ENCODE measurements around the gene SDK2. TPM values are rescaled to one million over a fixed set of nuclear protein-coding genes. Genes with fewer than 3 reads are reported as not detected.
"Not testable (repeated sequence)": the region's sequence is repeated elsewhere in the genome, so short reads cannot be mapped to it uniquely, and the experiment has no call there.

SDK2 gene
- polyA plus RNA-seq, 1 experiment = 0.04 TPM

DNA sequence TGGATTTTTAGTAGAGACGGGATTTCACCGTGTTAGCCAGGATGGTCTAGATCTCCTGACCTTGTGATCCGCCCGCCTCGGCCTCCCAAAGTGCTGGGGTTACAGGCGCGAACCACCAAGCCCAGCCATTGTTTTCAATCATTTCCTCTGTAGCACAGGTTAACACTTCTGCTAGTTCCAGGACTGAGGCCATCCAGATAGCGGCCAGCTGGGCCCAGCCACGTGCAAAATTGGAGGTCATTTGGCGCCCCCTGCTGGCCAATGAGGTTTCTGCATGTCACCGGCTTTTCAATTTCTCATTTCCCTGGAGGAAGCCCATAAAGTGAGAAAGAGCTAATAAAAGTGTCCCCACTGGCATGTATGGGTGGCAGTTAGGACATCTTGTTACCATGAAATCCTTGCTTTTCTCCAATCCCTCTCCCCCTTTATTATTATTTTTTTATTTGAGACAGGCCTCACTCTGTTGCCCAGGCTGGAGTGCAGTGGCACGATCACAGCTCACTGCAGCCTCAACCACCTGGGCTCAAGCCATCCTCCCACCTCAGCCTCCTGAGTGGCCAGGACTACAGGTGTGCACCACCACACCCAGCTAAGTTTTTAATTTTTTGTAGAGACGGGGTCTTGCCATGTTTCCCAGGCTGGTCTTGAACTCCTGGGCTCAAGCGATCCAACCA lies 274.3 kb downstream of the SDK2 start:
- peak; percentile 78 for TF ChIP-seq CTCF (IDR thresholded peaks at IDR 0.05; ENCODE audit: insufficient read depth, low read depth, low read length)
- H3K4me3 ChIP-seq (ENCODE audit: low read depth, low read length); H3K27me3 ChIP-seq (ENCODE audit: control insufficient read depth, insufficient read depth, low read length); DNase-seq (ENCODE audit: low read depth); H3K36me3 ChIP-seq (ENCODE audit: control insufficient read depth, insufficient read depth, low read length): not testable (repeated sequence)
- POLR2A ChIA-PET = interaction anchor here (0.6 kb wide), 1 partner anchor 59 kb away, joined by 4 read pairs; no protein-coding TSS in a partner anchor
- CTCF ChIA-PET = interaction anchor here (0.6 to 18.2 kb wide), 35 partner anchors 11 to 810 kb away, joined by 3 to 427 read pairs (median 5); partner anchors contain the start of genes CDC42EP4 and CPSF4L

DNA sequence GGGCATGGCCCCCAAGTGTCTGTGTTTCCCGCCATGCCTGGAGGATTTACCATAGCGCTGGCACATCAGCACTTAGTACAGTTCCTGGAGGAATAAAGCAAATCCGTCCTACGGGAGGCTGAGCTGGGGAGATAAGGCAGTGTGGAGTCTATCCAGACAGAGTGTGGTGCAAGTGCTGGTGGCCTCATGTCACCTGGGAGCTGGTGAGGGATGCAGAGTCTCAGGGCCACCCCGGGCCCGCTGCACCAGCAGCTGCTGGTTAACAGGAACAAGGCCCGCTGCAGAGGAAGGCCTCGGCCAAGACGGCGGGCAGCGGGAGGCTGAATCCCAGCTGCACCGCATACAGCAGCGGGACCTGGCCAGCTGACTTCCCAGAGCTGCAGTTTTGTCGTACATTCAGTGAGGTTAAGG lies 275.1 kb downstream of the SDK2 start:
- no peak for TF ChIP-seq CTCF (IDR thresholded peaks at IDR 0.05; ENCODE audit: insufficient read depth, low read depth, low read length)
- DNase-seq (ENCODE audit: low read depth) = no peak
- POLR2A ChIA-PET = no interaction called here
- H3K36me3 ChIP-seq (ENCODE audit: control insufficient read depth, insufficient read depth, low read length) = no peaks in the 10 kb centered on the region
- H3K4me3 ChIP-seq (ENCODE audit: low read depth, low read length) = no peak overlapping the region
- peaks cover 4% of the 10 kb centered on the region for H3K27me3 ChIP-seq (ENCODE audit: control insufficient read depth, insufficient read depth, low read length)
- CTCF ChIA-PET = interaction anchor here (1.3 to 18.2 kb wide), 13 partner anchors 14 to 810 kb away, joined by 3 to 427 read pairs (median 12); partner anchors contain the start of genes CDC42EP4 and CPSF4L

GRCh38 chr17:73368085-73368631 lies 276.1 kb downstream of the SDK2 start:
- Histone ChIP-seq H3K27me3 (ENCODE audit: control insufficient read depth, insufficient read depth, low read length) (peaks cover 2% of the 10 kb centered on the region), H3K36me3 (ENCODE audit: control insufficient read depth, insufficient read depth, low read length) (no peaks in the 10 kb centered on the region), H3K4me3 (ENCODE audit: low read depth, low read length) (no peak overlapping the region)
- ChIA-PET POLR2A (no interaction called here), CTCF (interaction anchor here (0.6 to 18.2 kb wide), 4 partner anchors 9 to 642 kb away, joined by 3 to 427 read pairs (median 74); partner anchors contain the start of genes CDC42EP4 and CPSF4L)
- TF ChIP-seq CTCF (IDR thresholded peaks at IDR 0.05; ENCODE audit: insufficient read depth, low read depth, low read length) = no peak
- no peak for DNase-seq (ENCODE audit: low read depth)

DNA sequence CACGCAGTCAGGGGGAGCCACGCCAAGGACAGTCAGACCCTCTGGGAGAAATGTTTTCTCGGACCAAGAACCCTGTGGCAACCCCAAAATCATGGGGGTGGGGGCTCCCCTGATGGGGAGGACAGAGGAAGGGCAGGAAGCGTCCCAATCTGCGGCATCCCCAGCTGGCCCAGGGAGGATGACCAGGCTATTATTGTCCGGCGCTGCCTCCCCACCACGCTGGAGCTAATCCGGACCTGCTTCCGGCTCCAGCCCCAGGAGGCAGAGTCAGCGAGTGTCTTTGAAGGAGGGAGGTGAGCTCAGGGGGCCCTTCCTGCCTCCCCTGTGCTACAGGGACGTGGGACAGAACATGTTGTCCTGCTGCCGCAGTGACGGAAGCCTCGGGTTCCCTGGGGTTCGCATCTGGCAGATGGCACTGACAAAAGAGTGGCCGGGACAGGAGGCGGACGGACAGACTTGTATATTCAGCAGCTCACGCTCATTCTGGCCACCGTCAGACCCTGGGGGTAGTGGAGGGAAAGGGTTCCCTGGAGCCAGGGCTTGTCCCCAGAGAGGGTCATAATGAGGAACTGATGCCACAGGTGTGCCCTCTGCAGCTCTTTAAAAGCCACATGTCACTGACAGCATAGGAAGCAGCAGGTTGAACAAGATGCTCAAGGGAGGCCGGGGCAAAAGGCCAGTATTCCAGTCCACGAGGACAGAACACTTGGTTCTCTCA lies 278.2 kb downstream of the SDK2 start:
- ChIA-PET CTCF (interaction anchor here (0.6 to 18.2 kb wide), 7 partner anchors 22 to 639 kb away, joined by 3 to 427 read pairs (median 4); partner anchors contain the start of genes CDC42EP4 and CPSF4L), POLR2A (no interaction called here)

More for the DNA sequence above, 278.2 kb downstream of the SDK2 start:
- no peak for TF ChIP-seq CTCF (IDR thresholded peaks at IDR 0.05; ENCODE audit: insufficient read depth, low read depth, low read length)
- Histone ChIP-seq H3K36me3 (ENCODE audit: control insufficient read depth, insufficient read depth, low read length) (no peaks in the 10 kb centered on the region), H3K27me3 (ENCODE audit: control insufficient read depth, insufficient read depth, low read length) (no peaks in the 10 kb centered on the region), H3K4me3 (ENCODE audit: low read depth, low read length) (no peak overlapping the region)
- no peak for DNase-seq (ENCODE audit: low read depth)
